Fibroblast of peridontal ligament (primary cell): ENCODE measurements around the gene LAMTOR4.

Source experiments
- DNase-seq: peaks from one replicate; pipeline ENCODE4 v3.0.0-alpha.2; 2010; ENCODE audit errors: extremely low read depth

LAMTOR4 gene

DNA sequence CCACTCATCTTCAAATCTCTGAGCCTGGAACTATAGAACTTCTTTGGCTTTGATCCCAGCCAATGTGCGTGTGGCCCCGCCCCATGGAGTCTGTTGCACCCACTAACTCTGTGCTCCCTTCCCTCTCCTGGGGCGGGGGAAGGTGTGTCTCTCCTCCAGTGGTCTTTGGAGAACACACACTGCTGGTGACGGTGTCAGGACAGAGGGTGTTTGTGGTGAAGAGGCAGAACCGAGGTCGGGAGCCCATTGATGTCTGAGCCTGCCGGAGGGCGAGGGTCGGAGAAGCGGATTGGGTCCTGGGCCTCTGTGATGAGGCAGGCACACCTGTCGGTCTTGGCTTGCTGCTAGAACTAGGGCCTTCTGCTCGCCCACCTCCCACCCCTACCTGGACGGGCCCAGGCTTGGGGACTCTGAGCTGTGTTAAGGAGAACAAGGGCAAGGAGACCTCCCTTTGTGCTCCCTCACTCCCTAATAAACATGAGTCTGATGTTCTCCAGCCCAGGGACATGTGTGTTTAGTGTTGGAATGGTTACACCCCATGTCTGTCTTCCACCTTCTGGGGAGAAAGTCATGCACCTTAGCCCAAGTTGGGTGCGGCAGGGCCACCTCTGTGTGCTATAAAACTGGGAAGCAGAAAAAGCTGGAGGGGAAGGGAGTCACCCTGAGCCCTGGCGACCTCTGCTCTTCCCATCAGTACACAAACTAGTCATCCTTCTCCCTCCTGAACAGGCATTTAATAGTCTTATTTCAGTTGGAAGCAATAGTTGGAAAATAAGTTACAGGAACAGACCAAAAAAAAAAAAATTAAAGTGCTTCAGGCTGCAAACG is 5.2 kb downstream of the LAMTOR4 start:
- no peak for DNase-seq

DNA sequence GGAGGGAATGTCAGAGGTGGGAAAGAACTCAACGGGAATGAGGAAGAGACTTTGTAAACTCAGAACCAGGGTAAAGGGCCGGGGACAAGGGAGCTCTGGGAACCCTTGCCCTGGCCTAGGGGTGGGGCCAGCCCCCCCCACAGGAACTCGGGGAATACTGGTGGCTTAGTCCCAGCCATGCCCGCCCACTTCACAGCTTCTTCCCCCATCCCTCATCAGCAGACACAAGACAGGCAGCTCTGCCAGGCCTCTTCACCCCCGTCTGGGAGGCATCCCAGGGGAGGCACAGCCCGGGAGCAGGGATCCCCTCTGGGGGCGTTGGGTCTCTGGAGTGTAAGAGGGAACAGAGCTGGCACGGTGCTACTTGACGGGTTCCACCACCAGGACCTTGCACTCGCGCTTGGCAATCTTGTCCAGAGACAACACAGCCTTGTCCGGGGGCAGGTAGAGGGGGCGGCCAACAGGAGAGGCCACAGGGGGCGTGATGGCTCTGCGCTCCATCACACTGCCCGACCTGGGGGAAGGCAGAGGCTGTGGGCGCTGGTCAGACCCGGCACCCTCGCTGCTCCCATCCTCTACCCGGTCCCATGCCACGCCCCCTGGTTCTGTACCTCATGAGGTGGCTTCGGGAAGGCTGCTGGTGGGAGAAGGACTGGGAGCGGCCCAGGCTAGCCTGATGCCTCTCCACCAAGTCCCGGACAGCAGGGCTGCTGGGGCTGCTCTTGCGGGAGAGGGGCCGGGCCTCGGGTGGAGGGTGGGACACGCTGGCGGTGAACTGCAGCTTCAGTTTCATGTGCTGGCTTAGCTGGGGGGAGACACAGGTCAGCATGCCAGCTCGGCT is 6.2 kb downstream of the LAMTOR4 start:
- no peak for DNase-seq

DNA sequence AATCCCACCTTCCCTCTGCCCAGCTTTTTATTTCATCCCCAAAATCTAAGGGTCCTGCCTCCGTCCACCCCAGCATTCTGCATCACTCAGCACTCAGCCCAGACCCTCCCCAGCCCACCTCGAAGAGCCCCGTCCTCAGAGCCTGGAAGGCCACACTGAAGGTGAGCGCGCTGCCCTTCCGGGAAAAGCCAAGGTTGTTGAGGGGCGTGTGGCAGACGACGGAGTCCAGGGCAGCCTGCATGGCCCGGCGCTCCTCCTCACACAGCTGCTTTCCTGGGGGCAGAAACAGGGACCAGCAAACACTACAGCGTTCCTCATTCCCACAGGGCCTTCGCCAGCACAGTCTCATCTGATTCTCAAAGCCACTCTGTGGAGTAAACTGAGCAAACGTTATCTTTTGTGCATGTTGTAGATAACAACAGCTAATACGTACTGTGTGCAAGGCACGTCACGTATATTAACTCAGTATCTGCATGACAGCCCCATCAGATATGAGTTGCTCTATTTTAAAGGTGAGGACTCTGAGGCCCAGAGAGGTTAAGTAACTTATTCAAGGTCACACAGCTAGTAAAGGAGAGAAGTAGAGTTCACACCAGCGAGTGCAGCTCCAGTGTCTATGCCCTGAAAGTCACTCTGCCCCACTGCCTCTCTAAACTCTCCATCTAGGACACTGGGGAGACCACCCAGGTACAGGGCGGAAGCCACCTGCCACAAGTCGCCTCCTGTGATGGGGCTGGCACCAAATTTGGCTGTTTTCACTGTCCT is 7.0 kb downstream of the LAMTOR4 start:
- no peak for DNase-seq

DNA sequence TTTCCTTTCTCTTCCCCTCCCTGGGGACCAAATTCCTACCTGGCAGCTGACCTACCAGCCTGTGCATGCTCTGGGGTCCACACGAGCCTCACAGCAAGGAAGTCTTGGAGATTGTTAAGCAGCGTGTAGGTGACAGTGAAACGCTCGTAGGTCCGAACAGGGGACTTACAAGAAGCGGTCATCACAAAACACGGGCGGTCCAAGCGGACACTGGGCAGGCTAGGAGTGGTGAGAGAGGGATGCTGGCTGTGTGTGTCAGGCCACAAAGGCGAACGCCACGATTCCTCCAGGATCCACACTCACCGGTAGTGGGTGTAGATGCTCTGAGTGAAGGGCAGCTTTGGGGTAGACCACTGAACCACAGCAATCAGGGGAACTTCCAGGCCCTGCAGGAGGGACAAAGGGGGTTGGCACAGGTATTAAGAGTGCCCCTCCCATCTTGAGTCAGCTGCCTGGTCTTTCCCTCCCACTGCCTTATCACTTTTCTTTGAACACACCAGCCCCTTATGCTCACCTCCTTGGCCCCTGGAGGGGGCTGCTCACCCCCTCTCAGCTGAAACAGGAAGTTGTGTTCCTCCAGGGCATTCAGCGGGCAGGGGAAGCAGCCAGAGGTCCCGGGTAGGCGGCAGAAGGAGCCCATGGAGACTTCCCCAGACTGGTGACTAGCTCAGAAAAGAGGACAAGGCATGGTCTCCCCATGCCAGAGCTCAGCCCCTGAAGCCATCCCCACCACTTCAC is 7.8 kb downstream of the LAMTOR4 start:
- no peak for DNase-seq

DNA sequence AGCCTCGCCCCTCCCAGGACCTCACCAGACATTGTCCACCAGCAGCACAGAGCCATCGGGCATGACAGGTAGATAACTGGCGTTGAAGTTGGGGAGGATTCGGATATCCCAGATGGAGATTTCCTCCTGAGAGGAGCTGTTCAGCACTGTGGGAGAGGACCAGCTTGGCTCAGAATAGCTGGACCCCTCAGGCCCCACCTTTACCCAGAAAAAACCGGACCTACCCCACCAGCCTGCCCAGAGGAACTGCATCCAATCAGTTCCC is 8.3 kb downstream of the LAMTOR4 start:
- no peak for DNase-seq

DNA sequence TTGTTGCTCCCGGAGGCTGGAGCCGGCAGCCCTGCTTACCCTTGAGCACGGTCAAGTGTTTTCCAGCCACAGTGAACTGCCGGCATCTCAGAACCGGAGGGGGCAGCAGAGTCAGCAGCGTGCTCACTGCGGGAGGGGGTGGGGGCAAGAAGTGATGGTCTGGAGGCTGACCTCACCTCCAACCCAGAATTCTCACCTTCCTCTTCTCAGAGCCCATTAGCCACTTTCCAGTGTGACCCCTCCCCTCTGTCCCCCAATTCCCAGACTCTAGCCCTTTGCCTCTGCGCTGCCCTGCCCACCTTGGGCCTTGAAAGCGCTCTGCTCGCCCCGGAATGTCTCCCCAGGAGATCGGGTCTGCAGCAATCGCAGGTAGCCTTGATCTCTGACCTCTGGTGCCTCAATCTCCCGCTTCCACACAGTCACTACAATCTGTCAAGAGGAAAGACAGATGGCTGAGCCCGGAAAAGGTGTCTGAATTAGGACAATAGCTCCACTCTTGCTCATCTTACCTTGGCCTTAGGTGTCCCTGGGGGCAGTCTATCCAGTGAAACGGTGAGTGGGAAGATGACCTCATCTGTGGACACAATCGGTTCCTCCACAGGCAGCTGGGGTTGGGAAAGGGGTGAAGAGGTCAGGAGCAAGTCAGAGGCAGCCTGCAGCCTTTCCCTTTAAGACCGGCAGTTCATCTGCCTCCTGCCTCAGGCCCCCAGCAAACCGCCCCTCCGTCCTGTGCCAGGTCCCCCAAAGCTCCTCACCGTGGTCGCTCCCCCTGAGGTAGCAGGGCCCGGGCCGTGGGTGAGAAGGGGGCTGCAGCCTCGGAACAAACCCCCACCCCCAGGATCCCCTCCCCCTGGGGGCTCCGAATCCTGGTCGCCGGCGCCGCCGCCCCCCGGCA is 8.9 kb downstream of the LAMTOR4 start:
- DNase-seq: peak; percentile 33

DNA sequence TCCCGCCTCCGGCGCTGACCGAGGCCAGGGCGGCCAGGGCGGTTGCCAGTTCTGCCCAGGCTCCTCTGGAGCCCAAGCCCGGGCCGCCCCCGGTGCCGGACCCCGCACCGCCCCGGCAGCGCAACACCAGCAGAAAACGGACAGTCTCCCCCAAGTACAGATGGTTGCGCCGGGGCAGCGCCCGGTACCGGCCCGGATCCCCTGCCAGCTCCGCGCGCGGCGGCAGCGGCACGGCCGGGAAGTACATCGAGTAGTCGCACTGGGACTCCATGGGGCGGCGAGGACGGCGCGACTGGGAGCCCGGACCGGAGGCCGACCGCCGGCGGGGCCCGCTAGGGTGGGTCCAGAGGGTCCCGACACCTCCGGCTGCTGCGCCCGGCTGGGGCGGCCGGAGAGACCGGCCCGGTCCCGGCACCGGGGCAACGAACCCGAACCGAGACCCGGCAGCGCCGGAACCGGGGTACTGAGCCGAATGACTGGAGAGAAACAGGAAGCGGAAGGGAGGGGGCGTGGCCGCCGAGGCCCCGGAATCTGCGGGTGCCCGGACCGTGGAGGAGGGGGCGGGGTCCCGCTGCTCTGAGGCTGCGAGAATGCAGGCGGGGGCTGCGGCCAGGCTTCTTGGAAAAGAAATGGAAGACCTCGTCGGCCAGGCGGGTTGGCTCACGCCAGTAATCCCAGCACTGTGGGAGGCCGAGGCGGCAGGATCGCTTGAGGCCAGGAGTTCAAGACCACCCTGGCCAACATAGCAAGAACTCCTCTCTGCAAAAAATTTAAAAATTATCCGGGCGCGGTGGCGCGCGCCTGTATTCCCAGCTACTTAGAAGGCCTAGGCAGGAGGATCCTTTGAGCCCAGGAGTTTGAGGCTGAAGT is 9.7 kb downstream of the LAMTOR4 start, which contains the start of gene TRAPPC14:
Gene TRAPPC14, minus strand, starts transcription at position 495 of the 870 bp plus-strand sequence. Its CDS starts 224 bp downstream, at position 271.
- peak; percentile 67 for DNase-seq

DNA sequence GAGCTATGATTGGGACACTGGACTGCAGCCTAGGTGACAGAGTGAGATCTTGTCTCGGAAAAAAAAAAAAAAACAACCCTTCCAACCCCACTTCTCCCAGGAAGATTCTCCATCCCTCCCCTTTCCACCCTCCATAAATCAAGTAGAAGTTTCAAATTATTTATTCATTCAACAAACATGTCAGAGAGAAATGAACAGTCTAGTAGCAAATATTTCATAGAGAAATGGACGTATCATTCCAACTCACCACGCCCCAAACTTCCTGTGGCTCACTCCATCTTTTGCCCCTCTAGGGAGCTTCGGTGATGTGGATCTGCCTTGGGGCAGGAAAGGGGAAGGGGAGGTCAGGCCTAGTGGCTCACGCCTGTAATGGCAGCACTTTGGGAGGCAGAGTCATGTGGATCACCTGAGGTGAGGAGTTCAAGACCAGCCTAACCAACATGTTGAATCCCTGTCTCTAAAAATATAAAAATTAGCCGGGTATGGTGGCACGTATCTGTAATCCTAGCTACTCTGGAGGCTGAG is 10.4 kb downstream of the LAMTOR4 start:
- DNase-seq: no peak

DNA sequence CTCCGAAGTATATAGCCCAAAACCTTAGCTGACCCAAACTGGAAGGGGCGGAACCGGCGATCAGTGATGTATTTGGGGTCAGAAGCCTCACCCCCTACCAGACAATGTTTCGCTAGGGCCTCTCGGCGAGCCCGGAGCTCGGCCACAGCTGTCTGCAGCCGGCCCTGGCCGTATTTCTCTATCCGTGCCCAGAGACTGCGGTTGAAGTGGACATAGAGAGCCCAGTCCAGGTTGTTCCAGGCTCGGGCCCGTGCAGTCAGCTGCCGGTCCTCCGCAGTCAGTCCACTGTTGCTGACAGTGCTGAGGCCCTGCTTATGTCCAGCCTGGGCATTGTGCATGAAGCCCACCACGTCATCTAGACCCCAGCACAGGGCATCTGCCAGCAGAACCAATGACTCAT is 11.3 kb downstream of the LAMTOR4 start:
- no peak for DNase-seq

DNA sequence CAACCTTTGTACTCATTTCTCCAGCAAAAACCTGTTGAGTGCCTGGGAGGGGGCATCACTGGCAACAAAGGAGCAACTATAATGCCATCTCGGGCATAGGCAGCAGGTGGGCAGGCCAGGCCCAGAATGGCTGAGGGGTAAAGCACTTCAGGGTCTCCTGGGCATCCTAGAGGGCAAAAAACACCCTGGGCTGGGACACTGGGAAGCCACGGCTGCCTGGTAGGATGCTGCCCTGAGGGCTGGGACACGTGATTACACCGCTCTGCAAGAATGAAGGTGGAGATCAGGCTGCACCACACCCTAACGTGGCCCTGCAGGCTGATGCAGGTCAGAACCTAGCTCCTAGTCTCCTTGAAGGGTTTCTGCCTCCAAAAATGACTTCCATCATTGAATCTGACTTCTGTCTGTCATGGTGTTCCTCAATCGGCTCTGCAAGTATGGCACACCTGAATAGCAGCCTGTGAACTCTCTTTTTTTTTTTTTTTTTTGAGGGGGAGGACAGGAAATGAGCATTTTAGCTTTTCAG is 14.4 kb downstream of the LAMTOR4 start:
- no peak for DNase-seq

DNA sequence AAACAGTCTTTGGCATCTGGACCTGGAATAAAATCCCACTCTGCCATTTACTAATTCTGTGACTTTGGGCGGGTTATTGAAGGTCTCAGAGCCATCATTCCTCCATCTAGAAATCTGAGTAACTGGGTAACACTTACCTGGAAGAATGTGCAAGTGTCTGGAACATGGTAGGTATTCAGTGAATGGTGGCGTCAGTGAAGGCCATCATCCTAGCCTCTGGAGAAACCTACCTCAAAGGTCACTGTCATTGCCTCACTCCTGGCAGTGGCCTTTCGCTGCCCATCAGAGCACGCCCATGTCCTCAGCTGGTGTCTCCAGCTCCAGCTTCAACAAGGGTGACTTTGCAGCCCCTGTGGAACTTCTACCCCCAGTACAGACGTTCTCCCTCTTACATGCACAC is 15.2 kb downstream of the LAMTOR4 start:
- DNase-seq: no peak

DNA sequence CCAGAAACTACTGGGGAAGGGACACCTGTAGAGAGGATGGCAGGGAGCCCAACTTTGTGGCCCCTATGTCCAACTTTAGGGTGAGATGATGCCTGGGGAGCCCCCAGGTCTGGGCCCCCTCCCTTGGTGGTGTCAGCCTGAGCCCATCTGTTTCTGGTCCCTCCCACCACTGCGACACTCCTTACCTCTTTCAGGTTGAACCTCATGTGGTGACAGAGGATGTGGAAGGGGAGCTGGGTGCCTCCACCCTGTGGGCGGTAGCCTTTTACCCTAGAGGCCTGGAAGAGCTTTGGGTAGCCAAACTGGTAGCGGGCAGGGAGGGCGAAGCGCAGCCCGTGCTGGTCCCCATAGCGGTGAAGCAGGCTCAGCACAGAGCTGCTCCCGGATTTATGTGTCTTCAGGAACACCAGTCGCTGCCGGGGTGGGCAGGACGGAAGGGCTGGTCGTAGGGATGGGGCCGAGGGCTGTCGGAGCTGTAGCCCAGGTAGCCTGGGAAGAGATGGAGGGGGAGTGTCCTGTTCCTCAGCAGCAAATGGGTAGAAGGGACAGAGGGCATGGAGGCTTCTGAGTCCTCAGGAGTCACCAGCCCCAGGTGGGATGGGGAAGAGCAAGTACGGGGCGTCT is 17.7 kb downstream of the LAMTOR4 start:
- DNase-seq: no peak

DNA sequence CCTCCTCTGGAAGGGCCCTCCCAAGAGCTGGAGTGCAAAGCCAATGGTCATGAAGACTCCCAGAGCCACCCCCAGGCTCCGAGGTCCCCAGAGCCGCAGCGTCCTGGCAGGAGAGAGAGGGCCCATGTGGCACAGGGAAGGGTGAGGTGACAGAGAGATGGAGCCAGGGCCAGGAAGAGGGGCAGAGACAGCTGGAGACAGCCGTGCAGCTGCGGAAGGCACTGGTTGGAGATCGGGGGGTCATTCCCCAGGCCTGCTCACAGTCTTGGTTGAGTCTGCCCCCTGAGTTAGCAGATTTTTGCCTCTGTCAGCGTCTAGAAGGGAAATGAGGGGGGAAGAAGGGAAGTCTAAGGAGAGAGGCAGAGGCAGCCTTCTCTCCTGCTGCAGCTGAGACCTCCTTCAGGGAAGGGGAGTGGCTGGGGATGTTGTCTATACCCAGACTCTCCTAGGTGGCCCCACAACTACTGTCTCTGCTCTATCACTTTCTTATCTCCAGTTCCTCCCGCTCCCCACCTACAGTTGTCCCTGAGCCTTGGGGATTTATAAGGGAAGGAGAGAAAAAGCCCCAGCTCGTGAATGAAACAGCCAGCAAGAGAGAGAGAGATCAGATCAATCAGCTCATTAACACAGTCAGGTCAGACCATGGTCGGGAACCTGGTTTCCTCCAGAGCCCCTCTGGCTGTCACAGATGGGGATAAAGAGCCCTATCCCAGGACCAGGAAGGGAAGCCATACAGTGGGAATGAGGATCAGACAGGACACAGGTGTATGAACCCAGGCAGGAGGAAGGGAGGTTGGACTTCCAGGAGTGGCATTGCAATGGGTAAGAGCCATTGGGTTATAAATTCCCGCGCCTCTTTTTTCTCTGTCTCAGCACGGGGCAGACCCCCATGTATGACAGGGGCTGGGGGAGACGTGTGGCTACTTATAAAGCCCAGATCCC is 18.5 kb downstream of the LAMTOR4 start:
- no peak for DNase-seq

DNA sequence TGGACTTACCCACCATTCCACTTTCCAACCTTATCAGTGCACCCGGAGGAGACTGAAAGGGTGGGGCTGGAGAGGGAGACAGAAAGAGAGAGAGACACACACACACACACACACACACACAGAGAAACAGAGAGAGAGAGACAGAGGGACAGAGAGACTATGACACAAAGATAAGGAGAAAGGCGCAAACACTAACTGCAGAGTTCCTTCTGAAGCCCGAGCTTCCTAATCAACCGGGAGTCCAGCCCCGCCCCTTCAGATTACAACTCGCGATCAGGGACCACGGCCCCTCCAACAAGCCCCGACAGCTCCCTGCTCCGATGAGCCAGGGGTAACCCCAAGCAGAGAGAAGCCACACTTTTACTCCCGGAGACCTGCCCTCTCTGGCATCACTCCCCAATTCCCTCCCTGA is 19.2 kb downstream of the LAMTOR4 start:
- peak; percentile 31 for DNase-seq

DNA sequence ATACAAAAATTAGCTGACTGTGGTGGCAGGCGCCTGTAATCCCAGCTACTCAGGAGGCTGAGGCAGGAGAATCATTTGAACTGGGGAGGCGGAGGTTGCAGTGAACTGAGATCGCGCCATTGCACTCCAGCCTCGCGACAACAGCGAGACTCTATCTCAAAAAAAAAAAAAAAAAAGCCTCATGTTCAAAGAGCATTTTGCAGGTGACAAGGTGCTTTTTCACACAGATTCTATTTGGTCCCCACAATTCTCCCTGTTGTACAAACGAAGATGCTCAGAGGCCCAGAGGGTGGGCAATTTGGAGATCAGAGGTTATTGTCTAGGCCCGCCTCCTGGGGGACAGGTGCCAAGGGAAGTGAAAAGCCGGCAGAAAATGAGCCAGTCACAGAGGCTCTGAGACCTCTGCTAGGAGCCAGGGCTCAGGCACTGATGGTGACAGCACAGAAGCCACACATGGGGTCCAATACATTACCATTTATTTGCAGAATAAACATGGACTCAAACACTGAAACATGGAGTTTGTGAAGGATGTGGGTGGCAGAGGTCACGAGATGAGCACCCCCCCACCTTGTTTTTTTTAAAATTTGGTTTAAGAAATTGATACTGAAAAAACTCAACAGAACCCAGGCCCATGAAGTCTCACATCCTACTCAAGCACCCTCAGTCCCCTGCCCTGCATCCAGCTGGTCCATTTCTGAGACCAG is 20.6 kb downstream of the LAMTOR4 start:
- DNase-seq: no peak

DNA sequence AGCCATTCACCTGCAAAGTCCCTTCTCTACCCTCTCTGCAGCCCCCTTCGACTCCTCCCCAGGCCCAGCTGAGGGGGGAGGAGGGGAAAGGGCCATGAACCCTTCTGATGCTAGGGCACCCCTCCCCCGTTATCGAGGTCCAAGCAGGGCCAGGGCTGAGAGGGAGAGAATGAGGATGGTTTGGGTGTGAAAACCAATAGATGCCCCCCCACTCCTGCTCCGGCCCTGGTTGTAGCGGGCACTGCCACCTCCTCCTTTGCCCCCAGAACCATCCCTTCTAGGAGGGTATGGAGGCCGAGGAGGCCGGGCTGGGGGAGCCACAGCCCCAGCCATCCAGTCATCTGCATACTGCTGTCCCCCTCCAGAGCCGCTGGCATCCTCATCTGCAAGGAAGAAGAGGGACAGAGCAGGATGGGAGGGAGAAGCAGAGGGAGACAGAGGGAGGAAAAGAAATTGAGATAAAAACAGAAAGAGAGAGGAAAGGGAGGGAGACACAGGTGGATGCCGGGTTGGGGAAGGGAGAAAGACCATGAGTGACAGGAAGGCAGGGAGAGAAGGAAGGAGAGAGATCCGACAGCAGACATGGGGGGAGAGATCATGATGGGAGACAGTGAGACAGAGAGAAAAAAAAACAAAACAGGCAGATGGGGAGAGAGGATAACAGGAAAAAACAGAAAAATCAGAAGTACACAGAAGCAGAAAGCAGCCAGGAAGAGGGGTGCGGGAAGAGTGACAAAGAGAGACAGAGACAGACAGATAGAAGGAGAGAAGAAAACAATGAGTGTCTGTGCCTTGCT is 21.6 kb downstream of the LAMTOR4 start:
- DNase-seq: no peak
